Ectodermal cell (in vitro differentiated cells): ENCODE data around the gene NOS1AP.

Experiments used
- H3K27ac ChIP-seq: 2 replicates; pipeline ENCODE4 v1.7.0; 2013; ENCODE audit warnings: mild to moderate bottlenecking, low read depth, low read length; ENCODE audit not compliant: insufficient read depth, poor library complexity, severe bottlenecking
- H3K27me3 ChIP-seq: 2 replicates; pipeline ENCODE4 v1.7.0; 2013; ENCODE audit warnings: mild to moderate bottlenecking, low read length; ENCODE audit not compliant: insufficient read depth, control insufficient read depth, poor library complexity, severe bottlenecking
- H3K36me3 ChIP-seq: one replicate; pipeline ENCODE4 v1.7.0; 2013; ENCODE audit warnings: low read length; ENCODE audit not compliant: control insufficient read depth, insufficient read depth
- H3K4me1 ChIP-seq: one replicate; pipeline ENCODE4 v1.7.0; 2013; ENCODE audit warnings: low read length; ENCODE audit not compliant: control insufficient read depth, insufficient read depth
- H3K4me3 ChIP-seq: 2 replicates; pipeline ENCODE4 v1.7.0; 2013; ENCODE audit warnings: low read depth, low read length, control low read depth; ENCODE audit not compliant: insufficient read depth
- H3K9me3 ChIP-seq: 2 replicates; pipeline ENCODE4 v1.7.0; 2013; ENCODE audit warnings: mild to moderate bottlenecking, low read length, moderate library complexity; ENCODE audit not compliant: control insufficient read depth
- WGBS, 2 experiments: methylation state at CpG; one replicate each; pipeline ENCODE4 v1.1.7; 2013; ENCODE audit warnings: missing lambda C conversion rate in 2 of 2; 5-methylcytosine and 5-hydroxymethylcytosine counted together

NOS1AP gene

DNA sequence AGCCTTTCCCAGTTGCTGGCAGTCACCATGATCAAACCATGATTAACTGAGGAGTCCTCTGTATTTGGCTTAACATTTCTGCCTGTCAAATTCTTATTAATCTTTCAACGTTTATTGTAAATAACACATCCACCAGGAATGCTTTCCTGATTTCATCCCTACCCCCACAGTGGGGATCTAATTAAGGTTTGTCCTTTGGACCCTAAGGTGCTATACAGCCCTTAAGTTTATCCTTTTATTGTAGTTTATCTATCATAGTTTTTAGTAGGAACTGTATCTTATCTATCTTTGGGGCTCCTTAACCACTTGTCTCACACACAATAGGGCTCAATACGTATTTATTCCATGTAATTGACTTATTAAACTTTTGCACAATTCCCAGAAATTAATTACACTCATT is 246.2 kb downstream of the NOS1AP start:
- Histone ChIP-seq H3K36me3 (no peaks in the 10 kb centered on the region), H3K4me3 (no peak overlapping the region), H3K27me3 (no peaks in the 10 kb centered on the region), H3K4me1 (peaks cover 8% of the 10 kb centered on the region), H3K27ac (no peak overlapping the region), H3K9me3 (no peaks in the 10 kb centered on the region)
- WGBS, 2 experiments = 94 to 97% methylated on average over 2 of the region's 2 CpGs

DNA sequence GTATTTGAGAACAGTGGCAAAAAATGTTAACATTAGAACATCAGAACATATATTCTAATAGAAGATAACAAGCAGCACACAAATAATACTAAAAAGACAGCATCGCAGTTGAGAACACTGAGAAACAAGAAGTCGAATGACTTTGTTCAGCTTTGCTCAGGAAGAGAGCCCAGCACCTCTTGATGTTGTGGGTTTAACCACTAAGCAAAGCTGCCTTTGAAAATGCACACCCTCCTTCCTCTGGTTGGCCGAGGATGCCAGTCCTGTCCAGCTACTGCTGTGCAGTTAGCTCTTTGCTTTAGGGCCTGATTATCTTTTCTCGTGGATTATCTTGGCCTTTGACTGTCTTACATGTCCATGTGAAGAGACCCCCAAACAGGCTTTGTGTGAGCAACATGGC is 246.7 kb downstream of the NOS1AP start:
- Histone ChIP-seq H3K27ac (no peak overlapping the region), H3K4me3 (no peak overlapping the region), H3K27me3 (no peaks in the 10 kb centered on the region), H3K4me1 (peaks cover 8% of the 10 kb centered on the region), H3K9me3 (no peaks in the 10 kb centered on the region), H3K36me3 (no peaks in the 10 kb centered on the region)
- 95 to 97% methylated on average over 4 of the region's 4 CpGs for WGBS, 2 experiments

DNA sequence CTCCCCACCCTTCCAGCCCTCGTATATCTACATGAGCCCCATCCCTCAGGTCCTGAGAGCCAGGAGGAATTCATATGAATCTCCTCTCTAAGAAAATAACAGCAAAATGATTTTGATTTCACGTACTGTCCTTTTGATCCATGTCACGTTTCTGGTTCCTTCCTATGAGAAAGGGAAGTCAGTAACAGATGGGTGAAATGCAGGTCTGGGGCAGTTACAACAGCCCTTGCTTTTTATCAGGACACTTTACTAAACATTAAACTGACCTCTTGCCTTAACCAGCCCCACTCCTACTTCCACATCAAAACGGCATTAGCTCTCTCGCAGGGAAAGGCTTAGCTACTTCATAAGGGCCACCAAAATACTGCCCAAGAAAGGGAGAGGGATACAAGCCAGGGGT is 248.1 kb downstream of the NOS1AP start:
- no peaks in the 10 kb centered on the region for H3K36me3 ChIP-seq
- H3K4me1 ChIP-seq = peaks cover 8% of the 10 kb centered on the region
- no peaks in the 10 kb centered on the region for H3K27me3 ChIP-seq
- H3K9me3 ChIP-seq = no peaks in the 10 kb centered on the region
- H3K4me3 ChIP-seq = no peak overlapping the region
- H3K27ac ChIP-seq = no peak overlapping the region
- 92 to 94% methylated on average over 5 of the region's 5 CpGs for WGBS, 2 experiments

DNA sequence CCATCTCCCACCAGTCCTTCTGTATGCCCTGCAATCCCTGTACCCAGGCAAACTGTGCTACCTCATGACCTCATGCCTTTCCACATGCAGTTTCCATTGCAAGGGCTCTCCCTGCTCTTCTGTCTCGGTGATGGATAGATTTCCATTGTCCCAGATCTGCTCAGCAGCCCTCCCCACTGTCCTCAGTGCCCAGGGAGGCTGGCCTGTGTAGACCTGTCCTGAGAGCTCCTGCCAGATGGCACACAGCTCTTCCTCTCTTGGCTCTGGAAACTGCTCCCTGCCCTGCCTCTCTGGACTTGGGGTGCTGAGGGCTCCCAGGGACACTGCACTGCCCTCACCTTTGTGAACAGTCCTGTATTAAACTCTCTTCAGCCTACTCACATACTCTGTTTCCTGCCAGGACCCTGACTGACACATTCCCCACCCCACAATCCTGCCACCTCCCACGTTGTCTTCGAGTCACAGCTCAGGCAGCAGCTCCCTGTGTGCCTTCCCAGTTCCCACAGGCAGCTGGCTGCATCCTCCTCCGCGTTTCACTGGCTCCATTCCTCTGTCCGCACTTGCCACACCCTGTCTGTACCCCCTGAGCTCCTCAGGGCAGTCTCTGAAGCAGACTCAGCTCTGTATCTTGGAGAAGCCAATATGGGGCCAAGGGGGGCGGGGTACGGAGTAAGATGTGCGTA is 250.1 kb downstream of the NOS1AP start:
- no peak overlapping the region for H3K4me3 ChIP-seq
- H3K27me3 ChIP-seq = no peaks in the 10 kb centered on the region
- H3K9me3 ChIP-seq = no peaks in the 10 kb centered on the region
- H3K4me1 ChIP-seq = peaks cover 8% of the 10 kb centered on the region
- WGBS, 2 experiments = 81 to 86% methylated on average over 9 of the region's 9 CpGs
- H3K36me3 ChIP-seq = no peaks in the 10 kb centered on the region
- no peak overlapping the region for H3K27ac ChIP-seq

DNA sequence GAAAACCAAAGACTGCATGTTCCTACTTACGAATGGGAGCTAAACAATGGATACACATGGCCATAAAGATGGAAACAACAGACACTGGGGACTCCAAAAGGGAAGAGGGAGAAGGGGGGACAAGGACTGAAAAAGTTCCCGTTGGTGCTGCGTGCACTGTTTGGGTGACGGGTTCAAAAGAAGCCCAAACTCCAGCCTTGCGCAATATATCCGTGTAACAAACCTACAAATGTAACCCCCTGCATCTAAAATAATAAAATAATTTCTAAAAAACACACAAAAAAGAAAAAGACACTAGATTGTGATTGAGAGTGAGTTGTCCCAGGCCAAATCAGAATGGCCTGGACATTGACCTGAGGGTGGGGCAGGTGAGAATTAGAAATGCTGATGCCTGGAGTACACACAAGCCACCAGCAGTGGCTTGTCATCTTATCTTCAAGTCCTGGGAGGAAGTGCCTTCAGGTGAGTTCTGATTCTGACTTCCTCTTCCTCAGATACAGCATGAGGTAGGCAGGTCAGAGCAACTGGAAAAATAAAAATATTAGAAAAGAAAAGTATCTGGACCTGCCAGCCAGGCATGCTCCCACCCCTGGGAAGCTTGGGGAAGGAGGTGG is 252.4 kb downstream of the NOS1AP start:
- Histone ChIP-seq H3K9me3 (no peaks in the 10 kb centered on the region), H3K27ac (no peak overlapping the region), H3K4me1 (peaks cover 8% of the 10 kb centered on the region), H3K4me3 (no peak overlapping the region), H3K27me3 (no peaks in the 10 kb centered on the region), H3K36me3 (no peaks in the 10 kb centered on the region)
- WGBS, 2 experiments = 72 to 97% methylated on average over 2 to 5 of the region's 6 CpGs

DNA sequence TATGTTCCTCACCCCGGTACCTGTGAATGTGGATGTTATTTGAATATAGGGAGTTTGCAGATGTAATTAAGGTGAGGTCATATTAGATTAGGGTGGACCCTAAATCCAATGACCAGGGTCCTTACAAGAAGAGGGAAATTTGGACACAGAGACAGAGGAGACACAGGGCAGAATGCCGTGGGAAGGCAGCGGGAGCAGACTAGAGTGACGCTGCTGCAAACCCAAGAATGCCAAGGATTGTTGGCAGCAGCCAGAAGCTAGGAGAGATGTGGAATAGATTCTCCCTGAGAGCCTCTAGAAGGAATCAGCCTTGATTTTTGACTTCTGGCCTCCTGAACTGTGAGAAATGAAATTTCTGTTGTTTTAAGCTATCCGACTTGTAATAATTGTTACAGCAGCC is 253.5 kb downstream of the NOS1AP start:
- Histone ChIP-seq H3K27me3 (no peaks in the 10 kb centered on the region), H3K36me3 (no peaks in the 10 kb centered on the region), H3K4me3 (no peak overlapping the region), H3K27ac (no peak overlapping the region), H3K9me3 (no peaks in the 10 kb centered on the region), H3K4me1 (peaks cover 8% of the 10 kb centered on the region)
- WGBS, 2 experiments = 95% methylated on average over 5 of the region's 5 CpGs

DNA sequence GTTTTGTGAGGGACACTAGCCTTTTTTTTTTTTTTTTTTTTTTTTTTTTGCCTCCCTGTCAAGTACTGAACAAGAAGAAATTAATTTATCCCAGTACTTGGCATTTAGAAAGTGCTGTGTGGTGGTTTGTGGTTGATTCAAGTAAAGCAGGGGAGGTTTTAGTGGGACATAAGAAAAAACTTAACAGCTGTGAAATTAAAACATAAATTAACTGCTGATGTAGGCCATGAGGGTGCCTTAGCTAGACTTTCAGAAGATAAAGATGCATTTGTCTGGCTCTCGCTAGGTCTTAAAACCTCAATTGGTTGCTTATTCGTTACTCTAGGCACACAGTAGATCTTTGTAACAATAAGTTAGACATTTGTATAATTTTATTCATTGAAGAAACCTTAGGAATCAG is 254.9 kb downstream of the NOS1AP start:
- Histone ChIP-seq H3K4me1 (peaks cover 6% of the 10 kb centered on the region), H3K36me3 (no peaks in the 10 kb centered on the region), H3K27ac (no peak overlapping the region), H3K27me3 (no peaks in the 10 kb centered on the region), H3K4me3 (no peak overlapping the region), H3K9me3 (no peaks in the 10 kb centered on the region)
- 92 to 100% methylated on average over 2 of the region's 2 CpGs for WGBS, 2 experiments

DNA sequence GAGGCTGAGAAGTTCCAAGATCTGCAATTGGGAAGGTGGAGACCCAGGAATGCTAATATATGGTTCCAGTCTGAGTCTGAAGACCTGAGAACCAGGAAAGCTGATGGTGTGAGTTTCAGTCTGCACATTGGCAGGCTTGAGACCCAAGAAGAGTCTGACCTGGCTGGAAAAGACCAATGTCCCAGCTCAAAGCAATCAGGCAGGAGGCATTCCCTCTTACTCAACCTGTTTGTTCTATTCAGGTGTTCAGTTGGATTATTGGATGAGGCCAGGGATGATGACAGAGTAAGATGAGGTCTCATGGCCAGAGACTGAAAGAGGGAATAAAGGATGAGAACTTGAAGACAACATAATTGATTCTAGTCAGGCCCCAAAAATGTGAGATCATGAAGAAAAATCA is 257.1 kb downstream of the NOS1AP start:
- H3K27me3 ChIP-seq = no peaks in the 10 kb centered on the region
- no peak overlapping the region for H3K27ac ChIP-seq
- no peaks in the 10 kb centered on the region for H3K4me1 ChIP-seq
- no peak overlapping the region for H3K4me3 ChIP-seq
- no peaks in the 10 kb centered on the region for H3K9me3 ChIP-seq
- H3K36me3 ChIP-seq = no peaks in the 10 kb centered on the region

DNA sequence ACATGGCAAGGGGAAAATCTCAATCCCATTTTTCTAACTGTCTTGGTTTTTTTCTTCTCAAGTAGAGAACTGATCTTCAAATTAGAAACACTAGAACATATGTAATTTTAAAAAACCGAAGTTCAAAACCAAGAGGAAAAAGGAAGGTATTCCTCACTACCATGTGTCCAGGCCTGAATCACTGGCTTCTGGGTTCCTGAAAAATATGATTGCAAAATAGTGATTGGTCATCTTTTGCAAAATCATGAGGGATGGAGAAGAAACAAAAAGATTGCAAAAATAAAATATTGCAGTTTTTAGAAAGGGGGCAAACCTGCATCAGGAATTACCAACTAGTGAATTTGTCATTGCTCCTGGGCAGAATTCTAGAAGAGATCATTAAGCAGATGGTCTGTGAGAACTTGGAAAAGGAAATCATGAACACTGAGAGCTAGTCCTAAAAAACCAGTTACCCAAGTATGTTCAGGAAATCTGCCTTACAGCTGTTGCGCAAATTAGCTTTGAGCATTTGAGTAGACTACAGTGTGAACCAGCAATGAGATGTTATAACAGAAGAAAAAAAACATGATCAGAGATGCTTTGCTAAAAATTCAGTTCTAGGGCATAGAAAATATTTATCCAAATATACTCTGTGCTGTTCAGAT is 257.8 kb downstream of the NOS1AP start:
- WGBS, 2 experiments = 95 to 96% methylated on average over 2 of the region's 2 CpGs
- Histone ChIP-seq H3K9me3 (no peaks in the 10 kb centered on the region), H3K27me3 (no peaks in the 10 kb centered on the region), H3K4me1 (no peaks in the 10 kb centered on the region), H3K27ac (no peak overlapping the region), H3K36me3 (no peaks in the 10 kb centered on the region), H3K4me3 (no peak overlapping the region)

DNA sequence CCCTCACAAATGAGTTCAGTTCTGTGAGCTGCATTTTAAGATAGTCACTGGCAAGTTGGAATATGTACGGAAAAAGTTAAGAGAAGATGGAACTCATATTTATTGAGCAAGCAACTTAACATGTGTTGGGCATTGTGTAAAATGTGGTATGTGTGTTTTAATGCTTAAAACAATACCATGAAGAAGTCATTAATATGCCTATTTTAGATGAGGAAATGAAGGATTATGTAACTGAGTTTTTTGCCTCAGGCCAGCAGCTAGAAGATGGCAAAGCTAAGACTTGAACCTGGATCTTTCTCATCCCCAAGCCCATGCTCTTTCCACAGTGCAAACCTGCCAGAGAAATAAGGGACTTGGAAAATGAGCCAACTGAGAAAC is 258.3 kb downstream of the NOS1AP start:
- Histone ChIP-seq H3K36me3 (no peaks in the 10 kb centered on the region), H3K27ac (no peak overlapping the region), H3K9me3 (no peaks in the 10 kb centered on the region), H3K4me1 (no peaks in the 10 kb centered on the region), H3K4me3 (no peak overlapping the region), H3K27me3 (no peaks in the 10 kb centered on the region)
- WGBS, 2 experiments = 89 to 92% methylated on average over 1 of the region's 1 CpG
